ENCODE results near the gene ADARB1.

DNA sequence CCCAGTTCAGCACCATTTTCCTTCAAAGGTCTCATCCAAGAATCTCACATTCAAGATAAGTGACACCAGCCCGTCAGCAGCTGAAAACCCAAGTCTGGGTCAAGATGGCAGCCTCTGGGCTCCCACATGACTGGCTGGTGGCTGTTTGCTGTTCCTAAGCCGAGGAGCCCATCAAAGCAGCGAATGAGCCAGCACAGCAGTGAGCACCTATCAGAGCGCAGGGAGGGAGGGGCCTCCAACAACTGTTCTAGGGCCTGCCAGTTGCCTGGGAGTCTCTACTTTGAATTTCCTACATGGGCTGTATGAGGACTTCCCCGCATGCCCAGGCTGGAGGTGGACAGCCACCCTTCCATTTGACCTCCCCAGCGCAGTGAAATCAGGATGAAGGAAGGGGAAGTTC lies 102.7 kb downstream of the ADARB1 start:
- TF ChIP-seq, protein P1, sequence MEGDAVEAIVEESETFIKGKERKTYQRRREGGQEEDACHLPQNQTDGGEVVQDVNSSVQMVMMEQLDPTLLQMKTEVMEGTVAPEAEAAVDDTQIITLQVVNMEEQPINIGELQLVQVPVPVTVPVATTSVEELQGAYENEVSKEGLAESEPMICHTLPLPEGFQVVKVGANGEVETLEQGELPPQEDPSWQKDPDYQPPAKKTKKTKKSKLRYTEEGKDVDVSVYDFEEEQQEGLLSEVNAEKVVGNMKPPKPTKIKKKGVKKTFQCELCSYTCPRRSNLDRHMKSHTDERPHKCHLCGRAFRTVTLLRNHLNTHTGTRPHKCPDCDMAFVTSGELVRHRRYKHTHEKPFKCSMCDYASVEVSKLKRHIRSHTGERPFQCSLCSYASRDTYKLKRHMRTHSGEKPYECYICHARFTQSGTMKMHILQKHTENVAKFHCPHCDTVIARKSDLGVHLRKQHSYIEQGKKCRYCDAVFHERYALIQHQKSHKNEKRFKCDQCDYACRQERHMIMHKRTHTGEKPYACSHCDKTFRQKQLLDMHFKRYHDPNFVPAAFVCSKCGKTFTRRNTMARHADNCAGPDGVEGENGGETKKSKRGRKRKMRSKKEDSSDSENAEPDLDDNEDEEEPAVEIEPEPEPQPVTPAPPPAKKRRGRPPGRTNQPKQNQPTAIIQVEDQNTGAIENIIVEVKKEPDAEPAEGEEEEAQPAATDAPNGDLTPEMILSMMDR (IDR thresholded peaks at IDR 0.05): no peak
- TF ChIP-seq EP300 (IDR thresholded peaks at IDR 0.05): no peak
- TF ChIP-seq POLR2A (IDR thresholded peaks at IDR 0.05; ENCODE audit: low read depth): no peak
- TF ChIP-seq POLR2AphosphoS5 (IDR thresholded peaks at IDR 0.05): no peak
